HG02759 (cell line): ENCODE results near the gene ERCC8.

Experiments used
- ATAC-seq: cut with Tn5 transposase; IDR thresholded peaks from one replicate; pipeline ENCODE4 v1.9.1; 2021; ENCODE audit warnings: mild to moderate bottlenecking, moderate library complexity; ENCODE audit not compliant: unreplicated experiment

ERCC8 gene

GRCh38 chr5:60841361-60841760 lies 103.5 kb downstream of the ERCC8 start:
- no peak for ATAC-seq

- ATAC-seq, result no peak
Observed at GRCh38 chr5:60836131-60836530, 108.7 kb downstream of the ERCC8 start.

GRCh38 chr5:60835554-60835953 lies 109.3 kb downstream of the ERCC8 start:
- no peak for ATAC-seq

GRCh38 chr5:60833520-60833919 lies 111.3 kb downstream of the ERCC8 start:
- ATAC-seq, result no peak

GRCh38 chr5:60830581-60831127 lies 114.2 kb downstream of the ERCC8 start:
- ATAC-seq, result no peak

- ATAC-seq, result no peak
Observed at GRCh38 chr5:60829490-60830266, 115.2 kb downstream of the ERCC8 start.

- no peak for ATAC-seq
Observed at GRCh38 chr5:60827201-60827600, 117.7 kb downstream of the ERCC8 start.

- peak; percentile 93 for ATAC-seq
Observed at GRCh38 chr5:60826653-60827052, 118.2 kb downstream of the ERCC8 start.
